GM12865 (cell line): ENCODE measurements around the gene NTRK3.

Experiments used
- DNase-seq: peaks from one replicate; pipeline ENCODE4 v3.0.0; 2010; ENCODE audit warnings: low read depth
- H3K4me3 ChIP-seq: 2 replicates; pipeline ENCODE4 v1.5.1; 2011; ENCODE audit warnings: mild to moderate bottlenecking, low read depth, low read length, control low read depth
- TF ChIP-seq, protein P1 (sequence below): IDR thresholded peaks from 2 replicates; pipeline ENCODE4 v1.5.1; 2011; ENCODE audit warnings: low read length, control low read depth, low read depth, inconsistent platforms; ENCODE audit not compliant: insufficient read depth; ENCODE audit errors: missing control alignments

The NTRK3 gene

DNA sequence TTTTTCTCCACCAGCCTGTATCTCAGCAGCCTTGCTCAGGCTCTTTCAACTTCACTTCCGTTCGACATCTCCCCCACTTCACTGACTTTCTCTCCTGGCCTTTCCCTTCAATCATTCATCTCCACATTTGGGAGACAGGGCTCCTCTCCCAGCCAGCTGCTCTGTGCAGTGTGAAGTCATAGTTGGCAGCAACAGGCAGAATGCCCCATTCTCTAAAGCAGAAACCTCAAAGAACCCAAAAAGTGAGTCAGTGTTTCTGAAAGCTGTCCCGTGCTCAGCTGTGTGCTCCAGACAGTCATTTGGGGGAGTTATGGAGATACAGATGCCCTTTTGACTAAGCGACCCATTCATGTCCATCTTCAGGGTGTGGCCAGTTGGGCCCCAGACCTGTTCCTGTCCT lies 54.3 kb downstream of the NTRK3 start:
- H3K4me3 ChIP-seq, result no peak overlapping the region
- TF ChIP-seq, protein P1, sequence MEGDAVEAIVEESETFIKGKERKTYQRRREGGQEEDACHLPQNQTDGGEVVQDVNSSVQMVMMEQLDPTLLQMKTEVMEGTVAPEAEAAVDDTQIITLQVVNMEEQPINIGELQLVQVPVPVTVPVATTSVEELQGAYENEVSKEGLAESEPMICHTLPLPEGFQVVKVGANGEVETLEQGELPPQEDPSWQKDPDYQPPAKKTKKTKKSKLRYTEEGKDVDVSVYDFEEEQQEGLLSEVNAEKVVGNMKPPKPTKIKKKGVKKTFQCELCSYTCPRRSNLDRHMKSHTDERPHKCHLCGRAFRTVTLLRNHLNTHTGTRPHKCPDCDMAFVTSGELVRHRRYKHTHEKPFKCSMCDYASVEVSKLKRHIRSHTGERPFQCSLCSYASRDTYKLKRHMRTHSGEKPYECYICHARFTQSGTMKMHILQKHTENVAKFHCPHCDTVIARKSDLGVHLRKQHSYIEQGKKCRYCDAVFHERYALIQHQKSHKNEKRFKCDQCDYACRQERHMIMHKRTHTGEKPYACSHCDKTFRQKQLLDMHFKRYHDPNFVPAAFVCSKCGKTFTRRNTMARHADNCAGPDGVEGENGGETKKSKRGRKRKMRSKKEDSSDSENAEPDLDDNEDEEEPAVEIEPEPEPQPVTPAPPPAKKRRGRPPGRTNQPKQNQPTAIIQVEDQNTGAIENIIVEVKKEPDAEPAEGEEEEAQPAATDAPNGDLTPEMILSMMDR, result no peak
- no peak for DNase-seq

DNA sequence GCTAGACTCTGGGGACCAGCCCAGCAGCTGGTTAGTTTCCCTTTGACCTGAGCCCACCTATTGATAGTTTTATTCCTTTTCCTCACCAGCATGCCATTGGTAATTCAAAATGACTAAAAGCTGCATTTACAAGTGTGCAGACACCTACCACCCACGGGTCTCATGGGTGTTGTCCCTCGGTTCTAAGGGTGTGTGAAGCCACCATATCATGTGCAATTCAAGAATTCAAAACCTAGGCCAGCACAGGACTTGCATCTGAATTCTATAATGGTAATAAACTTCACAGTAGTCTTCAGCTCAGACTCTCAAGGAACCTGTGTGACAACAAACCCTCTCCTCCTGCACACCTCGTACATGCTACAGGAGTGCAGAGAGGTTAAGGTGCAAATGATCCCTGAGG lies 55.3 kb downstream of the NTRK3 start:
- TF ChIP-seq, protein P1, result no peak
- H3K4me3 ChIP-seq, result no peak overlapping the region
- DNase-seq, result no peak

DNA sequence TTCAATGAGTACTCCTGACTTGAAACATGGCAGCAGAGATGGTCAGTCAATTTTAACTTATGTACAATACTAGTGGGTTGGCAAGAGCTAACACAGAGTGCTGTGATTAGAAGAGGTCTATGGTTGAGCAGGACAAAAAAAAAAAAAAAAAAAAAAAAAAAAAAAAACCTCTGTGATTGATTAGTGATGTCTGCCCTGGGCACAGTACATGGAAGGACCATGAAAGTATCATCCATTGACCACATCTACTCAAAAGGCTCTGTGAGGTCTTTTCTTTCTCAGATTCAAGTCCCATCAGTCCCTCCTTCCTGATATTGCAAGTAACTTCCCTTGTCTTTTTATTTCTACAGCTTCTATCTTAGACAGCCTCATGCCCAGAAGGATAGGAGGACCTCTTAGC lies 59.6 kb downstream of the NTRK3 start:
- no peak for DNase-seq
- TF ChIP-seq, protein P1, result no peak
- H3K4me3 ChIP-seq, result no peak overlapping the region

DNA sequence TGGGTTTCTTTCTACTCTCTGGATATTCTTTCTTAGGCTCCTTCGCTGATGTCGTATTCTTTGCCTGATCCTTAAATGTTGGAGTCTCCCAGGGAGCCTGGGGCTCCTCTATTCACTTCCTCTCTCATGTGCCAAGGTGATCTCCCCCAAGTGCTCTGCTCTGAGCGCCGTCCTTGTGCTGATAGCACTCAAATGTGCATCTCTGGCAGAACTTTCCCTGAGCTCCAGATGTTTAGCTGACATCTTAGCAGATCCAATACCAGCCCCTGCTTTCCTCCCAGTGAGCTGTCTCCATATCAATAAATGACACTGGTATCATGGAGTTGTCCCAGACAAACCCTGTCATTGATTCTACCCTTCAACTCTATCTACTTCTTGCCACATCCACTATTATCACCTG lies 62.4 kb downstream of the NTRK3 start:
- DNase-seq, result no peak
- TF ChIP-seq, protein P1, result no peak

DNA sequence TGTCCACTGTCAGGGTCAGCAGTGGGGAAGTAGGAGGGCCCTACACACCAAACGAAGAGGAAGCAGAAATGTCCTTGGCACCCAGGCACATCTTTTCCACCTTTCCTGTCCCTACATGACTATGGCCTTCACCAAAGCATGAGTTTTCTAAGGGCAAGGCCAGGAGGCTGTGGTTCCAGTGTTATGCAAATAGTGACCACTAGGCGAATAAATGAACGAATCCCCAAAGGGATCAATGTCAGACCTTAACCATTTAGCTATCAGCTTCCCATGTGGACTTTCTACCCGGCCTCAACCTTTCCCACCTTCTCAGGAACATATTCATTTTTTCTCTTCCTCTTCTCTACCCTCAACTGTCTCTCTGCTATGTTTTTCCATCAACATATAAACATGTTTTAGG lies 63.1 kb downstream of the NTRK3 start:
- no peak overlapping the region for H3K4me3 ChIP-seq
- TF ChIP-seq, protein P1, result peak; percentile 16
- DNase-seq, result no peak

More for the DNA sequence above, 62.4 kb downstream of the NTRK3 start:
- no peak overlapping the region for H3K4me3 ChIP-seq

DNA sequence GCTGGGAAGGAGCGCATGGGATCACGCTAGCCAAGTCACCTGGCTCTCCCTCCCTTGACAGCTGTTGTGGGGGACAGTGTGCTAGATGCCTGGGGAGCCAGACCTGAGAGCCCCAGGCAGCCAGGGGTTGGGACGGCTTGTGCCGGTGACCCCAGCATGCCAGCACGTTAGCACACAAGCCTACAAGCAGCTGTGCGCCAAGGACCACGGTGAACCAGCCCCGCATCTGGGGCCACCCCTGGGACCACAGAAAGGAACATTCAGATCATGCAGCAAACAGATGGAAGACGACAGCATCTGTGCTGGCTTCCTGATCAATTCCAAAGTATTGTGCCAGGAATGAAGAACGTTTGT lies 64.8 kb downstream of the NTRK3 start:
- H3K4me3 ChIP-seq, result no peak overlapping the region
- TF ChIP-seq, protein P1, result no peak
- no peak for DNase-seq

DNA sequence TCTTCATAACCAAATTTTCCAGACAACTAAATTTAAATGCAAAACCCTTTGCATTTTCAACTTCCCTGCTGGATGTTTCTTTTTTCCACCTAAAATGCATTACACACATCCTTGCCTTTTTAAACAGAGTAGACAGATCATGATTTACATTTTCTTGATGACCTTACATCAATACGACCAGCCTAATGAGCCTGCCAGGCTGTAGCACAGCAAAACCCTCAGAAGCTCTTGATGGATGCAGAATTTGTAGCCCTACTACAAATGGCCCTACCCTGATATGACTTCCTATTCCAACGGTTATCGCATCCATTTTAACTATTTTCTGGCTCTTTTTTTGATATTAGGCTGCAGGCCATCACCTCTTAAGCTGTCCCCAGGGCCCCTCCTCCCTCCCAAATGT lies 66.3 kb downstream of the NTRK3 start:
- TF ChIP-seq, protein P1, result no peak
- DNase-seq, result no peak
- H3K4me3 ChIP-seq, result no peak overlapping the region
